Measurements from ENCODE around the gene CXXC4.
A peak's percentile ranks its signal among the peaks of the same experiment; 100 is the strongest.

CXXC4 gene

GRCh38 chr4:104494822-104495559 is at the start of gene CXXC4:
TSS of gene CXXC4 (minus strand) at chr4:104494894. CDS start at chr4:104491802, 3,092 bp downstream.
- H3K36me3 ChIP-seq (ENCODE audit: insufficient read depth, low read length) = no peaks in the 10 kb centered on the region
- H3K4me1 ChIP-seq (ENCODE audit: insufficient read depth, low read length) = peaks cover 14% of the 10 kb centered on the region
- H3K9me3 ChIP-seq (ENCODE audit: control insufficient read depth, insufficient read depth, low read length) = no peaks in the 10 kb centered on the region
- peak within 1 kb of the TSS; percentile 68 for H3K9ac ChIP-seq (ENCODE audit: low read depth, low read length)

GRCh38 chr4:104533156-104533555 is 38.5 kb upstream of the CXXC4 start:
- no peak overlapping the region for H3K9ac ChIP-seq (ENCODE audit: low read depth, low read length)
- H3K9me3 ChIP-seq (ENCODE audit: control insufficient read depth, insufficient read depth, low read length) = no peaks in the 10 kb centered on the region
- H3K4me1 ChIP-seq (ENCODE audit: insufficient read depth, low read length) = 0 out of 2 replicates have a peak, but pooled peaks cover 4% of the 10 kb centered on the region
- H3K36me3 ChIP-seq (ENCODE audit: insufficient read depth, low read length) = no peaks in the 10 kb centered on the region

GRCh38 chr4:104532677-104533076 is 38.0 kb upstream of the CXXC4 start:
- 0 out of 2 replicates have a peak, but pooled peaks cover 4% of the 10 kb centered on the region for H3K4me1 ChIP-seq (ENCODE audit: insufficient read depth, low read length)
- H3K36me3 ChIP-seq (ENCODE audit: insufficient read depth, low read length) = no peaks in the 10 kb centered on the region
- H3K9me3 ChIP-seq (ENCODE audit: control insufficient read depth, insufficient read depth, low read length) = no peaks in the 10 kb centered on the region
- no peak overlapping the region for H3K9ac ChIP-seq (ENCODE audit: low read depth, low read length)

- H3K4me1 ChIP-seq (ENCODE audit: insufficient read depth, low read length) = 0 out of 2 replicates have a peak, but pooled peaks cover 4% of the 10 kb centered on the region
- no peaks in the 10 kb centered on the region for H3K36me3 ChIP-seq (ENCODE audit: insufficient read depth, low read length)
- no peaks in the 10 kb centered on the region for H3K9me3 ChIP-seq (ENCODE audit: control insufficient read depth, insufficient read depth, low read length)
- no peak overlapping the region for H3K9ac ChIP-seq (ENCODE audit: low read depth, low read length)
Observed at GRCh38 chr4:104531390-104531789, 36.7 kb upstream of the CXXC4 start.

- Histone ChIP-seq H3K9ac (ENCODE audit: low read depth, low read length) (no peak overlapping the region), H3K36me3 (ENCODE audit: insufficient read depth, low read length) (no peaks in the 10 kb centered on the region), H3K4me1 (ENCODE audit: insufficient read depth, low read length) (0 out of 2 replicates have a peak, but pooled peaks cover 4% of the 10 kb centered on the region), H3K9me3 (ENCODE audit: control insufficient read depth, insufficient read depth, low read length) (no peaks in the 10 kb centered on the region)
Observed at GRCh38 chr4:104530426-104530825, 35.7 kb upstream of the CXXC4 start.

GRCh38 chr4:104524591-104524990 is 29.9 kb upstream of the CXXC4 start:
- no peaks in the 10 kb centered on the region for H3K4me1 ChIP-seq (ENCODE audit: insufficient read depth, low read length)
- no peaks in the 10 kb centered on the region for H3K9me3 ChIP-seq (ENCODE audit: control insufficient read depth, insufficient read depth, low read length)
- no peaks in the 10 kb centered on the region for H3K36me3 ChIP-seq (ENCODE audit: insufficient read depth, low read length)
- no peak overlapping the region for H3K9ac ChIP-seq (ENCODE audit: low read depth, low read length)

- Histone ChIP-seq H3K4me1 (ENCODE audit: insufficient read depth, low read length) (no peaks in the 10 kb centered on the region), H3K36me3 (ENCODE audit: insufficient read depth, low read length) (no peaks in the 10 kb centered on the region), H3K9ac (ENCODE audit: low read depth, low read length) (no peak overlapping the region), H3K9me3 (ENCODE audit: control insufficient read depth, insufficient read depth, low read length) (no peaks in the 10 kb centered on the region)
Observed at GRCh38 chr4:104524026-104524425, 29.3 kb upstream of the CXXC4 start.

- Histone ChIP-seq H3K9ac (ENCODE audit: low read depth, low read length) (no peak overlapping the region), H3K4me1 (ENCODE audit: insufficient read depth, low read length) (no peaks in the 10 kb centered on the region), H3K36me3 (ENCODE audit: insufficient read depth, low read length) (no peaks in the 10 kb centered on the region), H3K9me3 (ENCODE audit: control insufficient read depth, insufficient read depth, low read length) (no peaks in the 10 kb centered on the region)
Observed at GRCh38 chr4:104519588-104519987, 24.9 kb upstream of the CXXC4 start.

GRCh38 chr4:104516884-104517283 is 22.2 kb upstream of the CXXC4 start:
- no peaks in the 10 kb centered on the region for H3K9me3 ChIP-seq (ENCODE audit: control insufficient read depth, insufficient read depth, low read length)
- H3K36me3 ChIP-seq (ENCODE audit: insufficient read depth, low read length) = no peaks in the 10 kb centered on the region
- H3K4me1 ChIP-seq (ENCODE audit: insufficient read depth, low read length) = no peaks in the 10 kb centered on the region
- no peak overlapping the region for H3K9ac ChIP-seq (ENCODE audit: low read depth, low read length)

GRCh38 chr4:104508224-104508623 is 13.5 kb upstream of the CXXC4 start:
- Histone ChIP-seq H3K9ac (ENCODE audit: low read depth, low read length) (no peak overlapping the region), H3K4me1 (ENCODE audit: insufficient read depth, low read length) (no peaks in the 10 kb centered on the region), H3K9me3 (ENCODE audit: control insufficient read depth, insufficient read depth, low read length) (no peaks in the 10 kb centered on the region), H3K36me3 (ENCODE audit: insufficient read depth, low read length) (no peaks in the 10 kb centered on the region)

- H3K9ac ChIP-seq (ENCODE audit: low read depth, low read length) = no peak overlapping the region
- no peaks in the 10 kb centered on the region for H3K36me3 ChIP-seq (ENCODE audit: insufficient read depth, low read length)
- no peaks in the 10 kb centered on the region for H3K9me3 ChIP-seq (ENCODE audit: control insufficient read depth, insufficient read depth, low read length)
- H3K4me1 ChIP-seq (ENCODE audit: insufficient read depth, low read length) = no peaks in the 10 kb centered on the region
Observed at GRCh38 chr4:104507112-104507511, 12.4 kb upstream of the CXXC4 start.

GRCh38 chr4:104504536-104504935 is 9.8 kb upstream of the CXXC4 start:
- Histone ChIP-seq H3K4me1 (ENCODE audit: insufficient read depth, low read length) (no peaks in the 10 kb centered on the region; the same call in 1 of the 2 replicates), H3K36me3 (ENCODE audit: insufficient read depth, low read length) (no peaks in the 10 kb centered on the region), H3K9me3 (ENCODE audit: control insufficient read depth, insufficient read depth, low read length) (no peaks in the 10 kb centered on the region), H3K9ac (ENCODE audit: low read depth, low read length) (no peak overlapping the region)

GRCh38 chr4:104502471-104502870 is 7.8 kb upstream of the CXXC4 start:
- Histone ChIP-seq H3K36me3 (ENCODE audit: insufficient read depth, low read length) (no peaks in the 10 kb centered on the region), H3K4me1 (ENCODE audit: insufficient read depth, low read length) (no peaks in the 10 kb centered on the region; the same call in 1 of the 2 replicates), H3K9ac (ENCODE audit: low read depth, low read length) (no peak overlapping the region), H3K9me3 (ENCODE audit: control insufficient read depth, insufficient read depth, low read length) (no peaks in the 10 kb centered on the region)

- H3K4me1 ChIP-seq (ENCODE audit: insufficient read depth, low read length) = no peaks in the 10 kb centered on the region; the same call in 1 of the 2 replicates
- H3K9ac ChIP-seq (ENCODE audit: low read depth, low read length) = no peak overlapping the region
- no peaks in the 10 kb centered on the region for H3K9me3 ChIP-seq (ENCODE audit: control insufficient read depth, insufficient read depth, low read length)
- H3K36me3 ChIP-seq (ENCODE audit: insufficient read depth, low read length) = no peaks in the 10 kb centered on the region
Observed at GRCh38 chr4:104501290-104501689, 6.6 kb upstream of the CXXC4 start.

GRCh38 chr4:104500442-104500841 is 5.7 kb upstream of the CXXC4 start:
- Histone ChIP-seq H3K4me1 (ENCODE audit: insufficient read depth, low read length) (no peaks in the 10 kb centered on the region; the same call in 1 of the 2 replicates), H3K9me3 (ENCODE audit: control insufficient read depth, insufficient read depth, low read length) (no peaks in the 10 kb centered on the region), H3K36me3 (ENCODE audit: insufficient read depth, low read length) (no peaks in the 10 kb centered on the region), H3K9ac (ENCODE audit: low read depth, low read length) (no peak overlapping the region)
